GM19397 (cell line): ENCODE data around the gene RCL1.
A peak's percentile ranks its signal among the peaks of the same experiment; 100 is the strongest.

Experiments used
- ATAC-seq: cut with Tn5 transposase; IDR thresholded peaks from one replicate; pipeline ENCODE4 v1.9.1; 2021; ENCODE audit warnings: mild to moderate bottlenecking, moderate library complexity; ENCODE audit not compliant: unreplicated experiment

The RCL1 gene

GRCh38 chr9:4810565-4810964 lies 17.8 kb downstream of the RCL1 start:
- no peak for ATAC-seq

DNA sequence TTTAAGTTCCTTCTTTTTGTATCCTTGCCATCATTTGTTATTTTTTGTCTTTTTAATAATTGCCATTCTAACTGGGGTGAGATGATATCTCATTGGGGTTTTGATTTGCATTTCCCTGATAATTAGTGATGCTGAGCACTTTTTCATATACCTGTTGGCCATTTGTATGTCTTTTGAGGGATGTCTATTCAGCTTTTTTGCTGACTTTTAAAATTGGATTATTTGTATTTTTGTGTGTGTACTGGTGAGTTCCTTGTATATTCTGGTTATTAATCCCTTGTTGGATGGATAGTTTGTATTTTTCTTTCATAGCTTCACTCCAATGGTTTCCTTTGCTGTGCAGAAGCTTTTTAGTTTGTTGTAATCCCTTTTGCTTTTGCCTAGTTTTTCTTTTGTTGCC lies 19.1 kb downstream of the RCL1 start:
- no peak for ATAC-seq

GRCh38 chr9:4812858-4813257 lies 20.1 kb downstream of the RCL1 start:
- no peak for ATAC-seq

GRCh38 chr9:4814913-4815312 lies 22.2 kb downstream of the RCL1 start:
- peak; percentile 57 for ATAC-seq

DNA sequence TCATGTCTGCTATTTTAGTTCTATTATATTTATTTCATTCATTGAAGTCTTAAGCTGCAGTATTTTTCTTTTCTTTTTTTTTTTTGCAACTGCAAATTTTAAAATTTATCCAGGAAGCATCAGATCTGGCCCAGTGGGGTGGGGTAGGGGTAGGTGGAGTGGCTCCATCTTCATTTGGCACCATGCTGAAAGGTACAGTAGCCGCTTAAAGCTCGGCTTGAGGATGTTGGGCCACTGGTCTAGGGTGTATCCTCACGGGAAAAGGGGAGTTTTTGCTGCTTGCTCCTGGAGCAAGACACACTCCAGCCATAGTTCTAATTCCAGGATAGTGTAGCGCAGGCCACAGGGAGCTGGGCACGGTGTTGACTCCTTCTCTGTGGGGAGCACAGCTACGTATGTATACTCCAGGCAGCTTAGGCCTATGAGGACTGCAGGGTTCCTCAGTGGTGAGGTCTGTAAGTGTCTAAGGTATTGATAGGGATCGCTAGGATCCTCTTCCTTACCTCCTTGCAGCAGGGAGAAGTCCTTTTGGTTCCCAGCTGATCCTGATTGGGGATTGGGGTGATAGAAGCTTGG lies 22.7 kb downstream of the RCL1 start:
- ATAC-seq, result no peak

GRCh38 chr9:4820168-4820567 lies 27.4 kb downstream of the RCL1 start:
- no peak for ATAC-seq

DNA sequence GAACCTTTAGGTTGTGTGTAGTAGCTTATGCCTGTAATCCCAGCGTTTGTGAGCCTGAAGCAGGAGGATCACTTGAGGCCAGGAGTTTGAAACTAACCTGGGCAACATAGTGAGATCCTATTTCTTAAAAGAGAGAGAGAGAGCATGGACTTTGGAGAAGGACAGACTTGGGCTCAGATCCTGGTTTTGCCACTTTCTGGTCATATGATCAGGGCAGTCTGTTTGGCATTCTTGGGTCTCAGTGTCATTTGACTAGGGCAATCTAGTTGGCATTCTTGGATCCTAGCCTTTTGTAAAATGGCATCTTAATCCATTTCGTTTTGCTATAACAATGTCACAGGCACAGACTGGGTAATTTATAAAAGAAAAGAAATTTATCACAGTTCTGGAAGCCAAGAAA lies 28.4 kb downstream of the RCL1 start:
- ATAC-seq, result no peak

DNA sequence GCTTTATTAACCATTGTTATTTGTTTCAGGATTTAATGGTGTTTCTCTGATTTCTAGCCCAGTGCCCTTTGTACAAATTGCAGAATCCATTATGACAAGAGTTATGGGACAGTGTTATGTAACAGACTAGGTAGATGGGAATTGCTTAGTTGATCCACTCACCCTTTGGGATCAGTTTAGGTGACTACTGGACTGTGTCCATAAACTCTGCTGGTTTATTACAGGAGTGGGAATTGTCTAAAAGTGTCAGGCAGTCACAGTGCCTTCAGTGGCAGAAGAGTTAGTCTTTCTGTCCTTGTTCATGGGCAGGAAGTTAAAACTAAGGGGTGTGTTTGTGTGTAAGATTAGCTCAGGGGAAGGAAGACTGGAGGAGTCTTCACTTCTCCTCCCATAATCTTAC lies 29.3 kb downstream of the RCL1 start:
- no peak for ATAC-seq

DNA sequence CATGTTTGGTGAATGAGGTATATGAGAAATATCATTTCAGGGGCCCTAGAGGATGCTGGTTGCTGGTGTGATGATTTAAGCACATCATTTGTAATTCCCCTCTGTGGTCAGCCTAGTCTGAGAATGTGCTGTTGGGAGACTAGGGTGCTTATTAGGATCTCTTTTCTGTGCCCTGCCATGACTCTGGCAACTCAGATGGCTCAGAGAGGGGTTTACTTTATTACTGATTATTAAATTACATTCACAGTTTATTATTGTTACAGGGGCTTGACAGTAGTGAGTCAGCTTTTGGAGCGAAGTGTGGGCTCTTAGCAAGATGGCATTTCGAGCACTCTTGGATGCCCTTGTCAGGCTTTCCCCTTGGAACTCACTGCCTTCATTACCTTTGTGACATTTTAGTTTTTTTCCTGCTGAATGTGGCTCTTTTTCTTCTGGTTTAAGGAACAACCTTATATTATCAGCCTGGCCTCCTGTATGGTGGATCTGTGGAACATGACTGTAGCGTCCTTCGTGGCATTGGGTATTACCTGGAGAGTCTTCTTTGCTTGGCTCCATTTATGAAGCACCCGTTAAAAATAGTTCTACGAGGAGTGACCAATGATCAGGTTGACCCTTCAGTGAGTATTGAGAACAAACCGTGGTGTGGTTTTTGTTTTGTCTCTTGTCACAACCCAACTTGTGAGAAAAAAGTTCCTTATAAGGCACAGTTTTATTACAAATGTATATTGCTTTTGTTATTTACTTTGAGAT lies 33.8 kb downstream of the RCL1 start:
- no peak for ATAC-seq

DNA sequence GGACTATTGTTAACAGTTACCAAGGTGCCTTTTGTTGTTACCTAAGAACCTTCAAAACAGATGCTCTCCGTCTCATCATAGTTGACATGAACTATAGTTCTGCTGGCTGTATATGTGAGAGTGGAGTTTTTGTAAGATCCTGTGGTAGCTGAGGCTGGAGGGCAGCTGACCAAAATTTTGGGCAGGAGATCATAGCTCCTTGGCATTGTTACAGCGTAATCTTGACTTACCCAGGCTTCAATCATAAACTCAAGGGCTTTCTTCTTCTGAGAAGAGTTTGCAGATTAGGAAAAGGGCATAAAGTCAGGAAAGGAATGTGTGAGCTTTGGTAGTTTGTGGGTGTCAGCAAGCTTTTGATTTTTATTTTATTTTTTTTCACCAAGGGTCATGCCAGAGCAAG lies 34.5 kb downstream of the RCL1 start:
- ATAC-seq, result no peak

- no peak for ATAC-seq
Measured at GRCh38 chr9:4828761-4829160, 36.0 kb downstream of the RCL1 start.

DNA sequence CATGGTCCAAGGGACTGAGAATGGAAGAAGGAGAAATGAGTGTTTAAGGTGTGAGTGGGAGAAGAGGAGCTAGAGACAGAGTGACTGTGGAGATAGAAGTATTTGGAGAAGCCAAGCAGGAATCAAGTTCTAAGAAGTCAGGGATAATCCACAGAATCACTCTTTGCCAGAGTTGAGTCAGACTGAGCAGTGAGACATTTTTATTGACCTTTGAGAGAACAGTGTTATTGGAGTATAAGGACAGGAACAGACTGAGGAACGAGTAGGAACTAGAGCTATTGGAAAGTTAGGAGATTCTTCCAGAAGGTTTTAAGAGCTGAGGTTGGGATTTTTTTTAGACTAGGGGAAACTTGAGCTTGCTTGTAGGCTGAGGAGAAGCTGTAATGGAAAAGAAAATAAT lies 37.2 kb downstream of the RCL1 start:
- ATAC-seq, result no peak

GRCh38 chr9:4830699-4831098 lies 38.0 kb downstream of the RCL1 start:
- ATAC-seq, result no peak

DNA sequence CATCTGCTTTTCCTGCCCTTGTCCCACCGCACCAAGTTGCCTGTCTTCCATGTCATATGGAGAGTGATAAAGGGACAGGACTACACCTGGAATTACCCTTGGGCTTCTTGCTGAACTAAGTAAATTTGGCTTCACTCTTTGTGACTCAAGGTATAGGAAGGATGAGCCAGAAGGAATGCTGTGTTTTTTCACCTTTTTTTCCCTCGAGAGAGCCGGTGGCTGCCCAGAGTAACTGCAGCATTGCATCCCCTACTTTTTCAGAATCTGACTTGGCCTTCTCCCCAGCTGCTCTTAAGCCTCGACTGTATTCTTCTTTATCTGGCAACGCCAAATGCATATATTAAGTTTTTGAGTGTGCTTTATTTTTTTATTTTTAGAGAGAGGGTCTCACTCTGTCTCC lies 38.4 kb downstream of the RCL1 start:
- no peak for ATAC-seq

DNA sequence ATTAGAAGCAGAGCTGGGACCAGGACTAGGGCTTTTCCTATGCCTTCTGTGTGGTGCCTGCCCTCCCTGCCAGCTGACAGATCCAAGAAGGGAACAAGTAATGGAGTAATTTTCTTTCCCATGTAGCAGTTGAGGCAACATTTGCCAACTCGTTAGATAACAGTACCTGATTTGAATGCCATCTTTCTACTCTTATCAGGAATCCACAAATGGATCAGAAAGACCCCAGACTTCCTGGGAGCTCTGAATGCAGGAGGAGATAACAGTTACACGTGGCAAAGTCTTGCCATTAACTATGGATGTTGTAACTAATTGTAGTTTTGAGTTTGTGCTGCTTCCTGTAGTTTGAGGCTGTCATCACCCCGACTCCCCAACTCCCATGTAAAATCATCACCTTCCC lies 39.2 kb downstream of the RCL1 start:
- no peak for ATAC-seq

DNA sequence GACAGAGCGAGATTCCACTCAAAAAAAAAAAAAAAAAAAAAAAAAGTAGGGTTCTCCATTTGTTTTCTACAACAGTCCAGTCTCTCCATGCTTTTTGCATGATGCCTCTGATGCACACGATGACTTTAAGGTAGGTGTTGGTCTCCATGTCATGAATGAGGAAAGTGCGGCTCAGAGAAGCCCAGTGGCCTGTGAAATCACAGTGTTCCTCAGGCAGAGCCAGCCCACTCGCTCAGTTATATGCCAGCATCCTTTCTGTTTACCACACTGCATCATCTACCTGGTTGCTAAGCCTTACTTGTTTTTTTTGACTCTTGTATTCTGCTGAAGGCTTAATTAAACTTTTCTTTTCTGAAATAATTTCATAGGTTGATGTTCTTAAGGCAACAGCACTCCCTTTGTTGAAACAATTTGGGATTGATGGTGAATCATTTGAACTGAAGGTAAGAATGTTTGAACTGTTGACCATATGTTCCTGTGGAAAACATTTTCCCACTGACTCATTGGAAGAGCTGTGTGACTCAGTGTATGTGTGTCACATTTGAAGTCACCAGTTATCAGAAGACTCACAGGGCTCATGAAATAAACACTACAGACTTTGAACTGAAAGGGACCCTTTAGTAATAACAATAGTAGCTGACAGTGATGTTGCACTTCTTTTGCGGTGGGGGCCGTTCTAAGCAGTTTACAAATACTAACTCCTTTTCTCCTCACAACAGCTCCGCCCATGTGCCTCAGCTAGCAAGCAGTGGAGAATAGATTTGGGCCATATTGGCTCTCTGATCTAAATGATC lies 40.2 kb downstream of the RCL1 start:
- no peak for ATAC-seq

- no peak for ATAC-seq
Measured at GRCh38 chr9:4833781-4834560, 41.2 kb downstream of the RCL1 start.

DNA sequence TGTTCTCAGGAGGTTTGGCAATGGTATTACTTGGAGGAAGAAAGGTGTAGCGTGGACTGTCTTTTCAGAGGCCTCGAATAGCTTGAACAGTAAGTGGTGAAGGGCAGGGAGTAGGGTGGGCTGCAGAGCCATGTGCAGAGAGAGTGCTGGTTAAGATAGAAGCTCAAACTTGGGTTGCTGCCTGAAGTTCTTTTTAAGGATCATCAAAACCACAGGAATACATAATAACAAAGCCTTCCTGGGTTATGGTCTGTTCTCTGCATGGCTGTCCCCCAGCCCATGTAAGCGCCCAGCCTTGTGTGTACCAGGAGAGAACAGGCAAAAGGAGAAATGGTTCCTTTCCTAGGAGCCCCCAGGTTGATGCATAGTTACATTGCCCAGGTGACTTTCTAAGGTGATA lies 43.9 kb downstream of the RCL1 start:
- no peak for ATAC-seq

GRCh38 chr9:4837261-4838188 lies 44.8 kb downstream of the RCL1 start:
- no peak for ATAC-seq

- ATAC-seq, result no peak
Measured at GRCh38 chr9:4838189-4838546, 45.4 kb downstream of the RCL1 start.
